WTC11 (cell line): ENCODE data around the gene WFDC12. TPM values are rescaled to one million over a fixed set of nuclear protein-coding genes. Genes with fewer than 3 reads are reported as not detected.

ENCODE experiments used
- ATAC-seq: fragments of 200-7000 bp; cut with Tn5 transposase; 2 replicates; pipeline ENCODE4 v1.10.0; 2021; ENCODE audit warnings: mild to moderate bottlenecking, moderate library complexity
- CTCF ChIA-PET: fragments of 300-600 bp; sonication (Branson Sonifier 250); formaldehyde crosslinking; loops from one replicate; lab custom pipeline; 2021; ENCODE audit warnings: antibody characterized with exemption; lab: Charles Lee
- POLR2A ChIA-PET: fragments of 350-600 bp; sonication (Branson Sonifier 250); formaldehyde crosslinking; loops from one replicate; lab custom pipeline; 2021; ENCODE audit warnings: antibody characterized with exemption; lab: Charles Lee
- DNase-seq: peaks from one replicate; pipeline ENCODE4 v3.0.0; 2021; ENCODE audit warnings: low spot score
- H3K27ac Mint-ChIP-seq: 2 replicates; pipeline ENCODE4 v1.8.0; 2021; ENCODE audit warnings: mixed read lengths
- H3K27me3 Mint-ChIP-seq: 2 replicates; pipeline ENCODE4 v1.8.0; 2021; ENCODE audit warnings: low read depth, mild to moderate bottlenecking, moderate library complexity, mixed read lengths
- H3K36me3 Mint-ChIP-seq: 2 replicates; pipeline ENCODE4 v1.8.0; 2021; ENCODE audit warnings: mixed read lengths
- H3K4me1 Mint-ChIP-seq: 2 replicates; pipeline ENCODE4 v1.8.0; 2022; ENCODE audit warnings: mixed read lengths
- H3K4me3 Mint-ChIP-seq: 2 replicates; pipeline ENCODE4 v1.8.0; 2021; ENCODE audit warnings: mild to moderate bottlenecking, moderate library complexity, mixed read lengths
- H3K9me3 Mint-ChIP-seq: 2 replicates; pipeline ENCODE4 v1.8.0; 2021; ENCODE audit warnings: mixed read lengths
- CREM ChIP-seq: sonication (generic); formaldehyde crosslinking; IDR thresholded peaks from 2 replicates; pipeline ENCODE4 v1.8.1; 2022; ENCODE audit warnings: mild to moderate bottlenecking, missing genetic modification reagents, moderate library complexity
- CTCF ChIP-seq: fragments of 200-600 bp; IDR thresholded peaks from 2 replicates; pipeline ENCODE4 v1.8.0; 2022; ENCODE audit warnings: antibody characterized with exemption
- E2F4 ChIP-seq: sonication (generic); formaldehyde crosslinking; IDR thresholded peaks from 2 replicates; pipeline ENCODE4 v1.8.1; 2022; ENCODE audit warnings: low read depth, mild to moderate bottlenecking, moderate library complexity, missing genetic modification reagents, borderline replicate concordance
- E2F5 ChIP-seq: sonication (generic); formaldehyde crosslinking; IDR thresholded peaks from 2 replicates; pipeline ENCODE4 v1.8.1; 2022; ENCODE audit warnings: mild to moderate bottlenecking, moderate library complexity, missing genetic modification reagents
- ESRRA ChIP-seq: sonication (generic); formaldehyde crosslinking; IDR thresholded peaks from 2 replicates; pipeline ENCODE4 v1.8.1; 2022; ENCODE audit warnings: mild to moderate bottlenecking, missing genetic modification reagents, borderline replicate concordance
- GRHL2 ChIP-seq: fragments of 250-450 bp; sonication (Bioruptor Pico); IDR thresholded peaks from 2 replicates; pipeline ENCODE4 v1.8.0; 2022; ENCODE audit warnings: mild to moderate bottlenecking, moderate library complexity; ENCODE audit not compliant: insufficient replicate concordance, severe bottlenecking
- MXD4 ChIP-seq: fragments of 250-450 bp; sonication (Bioruptor Pico); IDR thresholded peaks from 2 replicates; pipeline ENCODE4 v1.8.0; 2021; ENCODE audit warnings: mild to moderate bottlenecking, moderate library complexity, borderline replicate concordance
- NFYB ChIP-seq: sonication (generic); formaldehyde crosslinking; conservative IDR thresholded peaks from 2 replicates; pipeline ENCODE4 v1.8.0; 2022; ENCODE audit warnings: low read depth, missing genetic modification reagents
- OVOL2 ChIP-seq: fragments of 250-450 bp; sonication (Bioruptor Pico); IDR thresholded peaks from 2 replicates; pipeline ENCODE4 v1.9.0; 2021; ENCODE audit warnings: mild to moderate bottlenecking, borderline replicate concordance
- PREB ChIP-seq: sonication (generic); formaldehyde crosslinking; IDR thresholded peaks from 2 replicates; pipeline ENCODE4 v1.8.1; 2022; ENCODE audit warnings: mild to moderate bottlenecking, missing genetic modification reagents, moderate library complexity, borderline replicate concordance
- PRRX2 ChIP-seq: fragments of 250-450 bp; sonication (Bioruptor Pico); IDR thresholded peaks from 2 replicates; pipeline ENCODE4 v1.8.0; 2021; ENCODE audit warnings: mild to moderate bottlenecking
- ZBTB43 ChIP-seq: sonication (generic); formaldehyde crosslinking; IDR thresholded peaks from 2 replicates; pipeline ENCODE4 v1.8.1; 2023; ENCODE audit warnings: mild to moderate bottlenecking, missing genetic modification reagents
- ZNF121 ChIP-seq: sonication (generic); formaldehyde crosslinking; IDR thresholded peaks from 2 replicates; pipeline ENCODE4 v1.8.0; 2023; ENCODE audit warnings: missing genetic modification reagents
- ZNF219 ChIP-seq: sonication (generic); formaldehyde crosslinking; IDR thresholded peaks from 2 replicates; pipeline ENCODE4 v1.8.0; 2023; ENCODE audit warnings: missing genetic modification reagents, mild to moderate bottlenecking, borderline replicate concordance
- total RNA-seq: library from RNA; stranded (reverse); gene quantifications from 3 replicates; pipeline ENCODE4 v1.2.3, GENCODE V29; 2021
- TF ChIP-seq, protein P1 (sequence below): sonication (generic); formaldehyde crosslinking; IDR thresholded peaks from 2 replicates; pipeline ENCODE4 v1.8.0; 2022; ENCODE audit warnings: missing genetic modification reagents
- TF ChIP-seq, protein P2 (sequence below): sonication (generic); formaldehyde crosslinking; IDR thresholded peaks from 2 replicates; pipeline ENCODE4 v1.8.0; 2022; ENCODE audit warnings: mild to moderate bottlenecking, missing genetic modification reagents
- TF ChIP-seq, protein P3 (sequence below): fragments of 250-450 bp; sonication (Bioruptor Pico); IDR thresholded peaks from 2 replicates; pipeline ENCODE4 v1.9.0; 2021; ENCODE audit warnings: moderate library complexity, mild to moderate bottlenecking, inconsistent platforms, borderline replicate concordance

The WFDC12 gene
- total RNA-seq, 1 experiment from 2014 or later: not detected

- TF ChIP-seq E2F4 (no peak), CTCF (peak; percentile 66; the same call in 1 of the 2 replicates), OVOL2 (no peak), GRHL2 (CRISPR knock-in tag) (no peak), NFYB (no peak), E2F5 (CRISPR knock-in tag) (no peak)
- TF ChIP-seq, protein P1, sequence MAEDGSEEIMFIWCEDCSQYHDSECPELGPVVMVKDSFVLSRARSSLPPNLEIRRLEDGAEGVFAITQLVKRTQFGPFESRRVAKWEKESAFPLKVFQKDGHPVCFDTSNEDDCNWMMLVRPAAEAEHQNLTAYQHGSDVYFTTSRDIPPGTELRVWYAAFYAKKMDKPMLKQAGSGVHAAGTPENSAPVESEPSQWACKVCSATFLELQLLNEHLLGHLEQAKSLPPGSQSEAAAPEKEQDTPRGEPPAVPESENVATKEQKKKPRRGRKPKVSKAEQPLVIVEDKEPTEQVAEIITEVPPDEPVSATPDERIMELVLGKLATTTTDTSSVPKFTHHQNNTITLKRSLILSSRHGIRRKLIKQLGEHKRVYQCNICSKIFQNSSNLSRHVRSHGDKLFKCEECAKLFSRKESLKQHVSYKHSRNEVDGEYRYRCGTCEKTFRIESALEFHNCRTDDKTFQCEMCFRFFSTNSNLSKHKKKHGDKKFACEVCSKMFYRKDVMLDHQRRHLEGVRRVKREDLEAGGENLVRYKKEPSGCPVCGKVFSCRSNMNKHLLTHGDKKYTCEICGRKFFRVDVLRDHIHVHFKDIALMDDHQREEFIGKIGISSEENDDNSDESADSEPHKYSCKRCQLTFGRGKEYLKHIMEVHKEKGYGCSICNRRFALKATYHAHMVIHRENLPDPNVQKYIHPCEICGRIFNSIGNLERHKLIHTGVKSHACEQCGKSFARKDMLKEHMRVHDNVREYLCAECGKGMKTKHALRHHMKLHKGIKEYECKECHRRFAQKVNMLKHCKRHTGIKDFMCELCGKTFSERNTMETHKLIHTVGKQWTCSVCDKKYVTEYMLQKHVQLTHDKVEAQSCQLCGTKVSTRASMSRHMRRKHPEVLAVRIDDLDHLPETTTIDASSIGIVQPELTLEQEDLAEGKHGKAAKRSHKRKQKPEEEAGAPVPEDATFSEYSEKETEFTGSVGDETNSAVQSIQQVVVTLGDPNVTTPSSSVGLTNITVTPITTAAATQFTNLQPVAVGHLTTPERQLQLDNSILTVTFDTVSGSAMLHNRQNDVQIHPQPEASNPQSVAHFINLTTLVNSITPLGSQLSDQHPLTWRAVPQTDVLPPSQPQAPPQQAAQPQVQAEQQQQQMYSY: no peak
- TF ChIP-seq, protein P2, sequence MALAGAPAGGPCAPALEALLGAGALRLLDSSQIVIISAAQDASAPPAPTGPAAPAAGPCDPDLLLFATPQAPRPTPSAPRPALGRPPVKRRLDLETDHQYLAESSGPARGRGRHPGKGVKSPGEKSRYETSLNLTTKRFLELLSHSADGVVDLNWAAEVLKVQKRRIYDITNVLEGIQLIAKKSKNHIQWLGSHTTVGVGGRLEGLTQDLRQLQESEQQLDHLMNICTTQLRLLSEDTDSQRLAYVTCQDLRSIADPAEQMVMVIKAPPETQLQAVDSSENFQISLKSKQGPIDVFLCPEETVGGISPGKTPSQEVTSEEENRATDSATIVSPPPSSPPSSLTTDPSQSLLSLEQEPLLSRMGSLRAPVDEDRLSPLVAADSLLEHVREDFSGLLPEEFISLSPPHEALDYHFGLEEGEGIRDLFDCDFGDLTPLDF (CRISPR knock-in tag): no peak
- Mint-ChIP-seq H3K36me3 (peaks cover 3% of the 10 kb centered on the region; the same call in 1 of the 2 replicates), H3K4me1 (peaks cover 12% of the 10 kb centered on the region), H3K27ac (no peak overlapping the region), H3K4me3 (no peak overlapping the region), H3K27me3 (peaks cover 48% of the 10 kb centered on the region), H3K9me3 (no peaks in the 10 kb centered on the region)
- ChIA-PET CTCF (interaction anchor here (0.5 to 9.5 kb wide), 38 partner anchors 9 to 908 kb away, joined by 3 to 165 read pairs (median 4); partner anchors contain the start of genes SEMG1, STK4, TOMM34 and WFDC12), POLR2A (interaction anchor here (0.6 kb wide), 1 partner anchor 83 kb away, joined by 3 read pairs; no protein-coding TSS in a partner anchor)
- DNase-seq (peak; percentile 70), ATAC-seq (peak; percentile 50)
These were observed 28.4 kb downstream of the WFDC12 start for GRCh38 chr20:45095805-45096238.

DNA sequence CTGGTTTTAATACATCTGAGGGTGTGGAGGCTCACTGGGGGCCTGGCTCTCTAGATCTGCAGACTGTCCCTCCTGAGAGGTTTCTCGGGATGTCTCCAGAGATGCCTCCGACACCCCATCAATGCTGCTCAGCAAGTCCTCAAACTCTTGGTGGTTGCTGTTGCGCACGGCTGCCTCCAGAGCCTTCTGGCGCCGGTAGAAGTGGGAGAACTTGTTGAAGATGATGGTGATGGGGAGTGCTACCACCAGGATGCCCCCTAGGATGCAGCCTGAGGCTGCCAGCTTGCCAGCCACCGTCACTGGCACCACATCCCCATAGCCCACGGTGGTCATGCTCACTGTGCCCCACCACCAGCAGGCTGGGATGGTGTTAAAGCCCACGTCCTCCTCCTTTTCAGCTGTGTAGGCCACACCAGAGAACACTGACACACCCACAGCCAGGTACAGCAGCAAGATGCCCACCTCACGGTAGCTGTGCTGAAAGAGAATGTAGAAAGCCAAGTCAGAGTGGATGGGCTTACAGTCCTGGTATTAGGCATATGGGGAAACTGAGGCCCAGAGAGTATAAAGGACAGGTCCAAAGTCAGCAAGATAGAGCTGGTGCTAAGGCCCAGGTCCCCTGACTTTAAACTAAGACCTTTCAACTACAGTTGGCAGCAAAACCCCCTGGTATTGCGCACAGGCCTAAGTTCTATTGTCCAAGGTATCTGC, 29.2 kb downstream of the WFDC12 start:
- Mint-ChIP-seq H3K27ac (no peak overlapping the region), H3K36me3 (peaks cover 3% of the 10 kb centered on the region; the same call in 1 of the 2 replicates), H3K9me3 (no peaks in the 10 kb centered on the region)
- CTCF ChIA-PET: interaction anchor here (0.8 to 9.5 kb wide), 28 partner anchors 9 to 216 kb away, joined by 3 to 165 read pairs (median 6); partner anchors contain the start of genes SEMG1, TOMM34, WFDC5 and YWHAB
- TF ChIP-seq ZNF219 (CRISPR knock-in tag): no peak
- TF ChIP-seq, all 79 proteins: peak for 0
- no peak for ATAC-seq
- Mint-ChIP-seq H3K4me3 (no peak overlapping the region), H3K4me1 (peaks cover 12% of the 10 kb centered on the region), H3K27me3 (peaks cover 40% of the 10 kb centered on the region)
- DNase-seq: no peak
- POLR2A ChIA-PET: interaction anchor here (0.6 kb wide), 1 partner anchor 82 kb away, joined by 3 read pairs; no protein-coding TSS in a partner anchor

GRCh38 chr20:45094201-45094600, 30.1 kb downstream of the WFDC12 start:
- ATAC-seq: no peak
- ChIA-PET CTCF (interaction anchor here (0.6 to 9.5 kb wide), 4 partner anchors 12 to 151 kb away, joined by 3 to 165 read pairs (median 62); partner anchors contain the start of gene WFDC5), POLR2A (no interaction called here)
- no peak for DNase-seq
- Mint-ChIP-seq H3K4me1 (peaks cover 12% of the 10 kb centered on the region), H3K9me3 (no peaks in the 10 kb centered on the region), H3K27me3 (peaks cover 31% of the 10 kb centered on the region), H3K27ac (no peak overlapping the region), H3K36me3 (peaks cover 3% of the 10 kb centered on the region; the same call in 1 of the 2 replicates), H3K4me3 (no peak overlapping the region)
- TF ChIP-seq ZBTB43: no peak
- TF ChIP-seq MXD4 (CRISPR knock-in tag): no peak
- no peak for TF ChIP-seq PRRX2
- TF ChIP-seq, protein P3, sequence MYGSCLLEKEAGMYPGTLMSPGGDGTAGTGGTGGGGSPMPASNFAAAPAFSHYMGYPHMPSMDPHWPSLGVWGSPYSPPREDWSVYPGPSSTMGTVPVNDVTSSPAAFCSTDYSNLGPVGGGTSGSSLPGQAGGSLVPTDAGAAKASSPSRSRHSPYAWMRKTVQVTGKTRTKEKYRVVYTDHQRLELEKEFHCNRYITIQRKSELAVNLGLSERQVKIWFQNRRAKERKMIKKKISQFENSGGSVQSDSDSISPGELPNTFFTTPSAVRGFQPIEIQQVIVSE (CRISPR knock-in tag): no peak
- TF ChIP-seq PREB (CRISPR knock-in tag): no peak
- TF ChIP-seq CREM: no peak
- TF ChIP-seq ESRRA (CRISPR knock-in tag): no peak
- no peak for TF ChIP-seq ZNF121
